Lower leg skin (tissue), 3 donors: ENCODE data around the gene TRIM28.

ENCODE experiments used
- CTCF ChIP-seq, 3 donors: fragments of 450-650 bp; IDR thresholded peaks; one replicate each; pipeline ENCODE4 v1.5.1; 2016; ENCODE audit warnings: antibody characterized with exemption in 3 of 3, mild to moderate bottlenecking in 3 of 3, moderate library complexity in 2 of 3
- POLR2A ChIP-seq, 2 donors: fragments of 450-650 bp; IDR thresholded peaks; one replicate each; pipeline ENCODE4 v1.6.1; 2016 to 2017; ENCODE audit warnings: antibody characterized with exemption in 2 of 2, mild to moderate bottlenecking in 1 of 2, moderate library complexity in 1 of 2

DNA sequence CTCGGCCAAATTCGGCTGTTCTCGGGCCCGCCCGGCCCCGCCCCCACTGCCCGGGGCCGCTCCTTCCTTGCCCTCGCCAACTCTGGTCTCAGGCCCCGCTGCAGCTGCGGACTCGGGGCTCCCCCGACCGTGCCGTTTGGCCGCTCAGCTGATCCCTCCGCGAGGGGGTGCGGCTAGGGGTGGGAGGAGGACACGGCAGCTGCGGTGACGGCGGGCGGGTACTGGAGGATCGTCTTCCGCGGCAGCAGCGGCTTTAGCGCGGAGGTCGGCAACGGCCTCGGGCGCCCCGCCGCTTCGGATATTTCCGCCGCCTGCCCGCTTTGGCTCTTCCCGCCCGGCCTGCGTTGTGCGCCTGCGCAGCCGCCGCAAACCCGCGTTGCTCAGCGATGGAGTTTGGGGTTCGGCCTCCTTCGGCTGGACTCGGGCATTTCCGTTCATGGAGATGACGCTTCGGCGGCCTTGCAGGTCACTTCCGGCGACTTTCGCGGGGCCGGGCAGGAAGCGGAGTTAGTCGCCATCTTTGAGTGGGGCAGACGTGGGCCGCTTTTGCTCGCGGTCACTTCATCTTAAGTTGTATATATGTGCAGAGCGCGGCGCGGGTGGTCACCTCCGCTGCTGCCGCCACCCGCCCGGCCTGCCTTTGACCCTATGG is 14.9 kb downstream of the TRIM28 start:
- TF ChIP-seq CTCF (IDR thresholded peaks at IDR 0.05) (no peak), POLR2A (IDR thresholded peaks at IDR 0.05) (no peak)
